OCI-LY1 (cell line): Measurements from ENCODE around the gene LPIN1.

ENCODE experiments used
- EZH2 ChIP-seq: fragments of 200-600 bp; sonication (generic), shearing (Covaris generic); IDR thresholded peaks from 2 replicates; pipeline ENCODE4 v1.8.0; 2017; ENCODE audit warnings: borderline replicate concordance, mixed run types, mild to moderate bottlenecking, antibody characterized with exemption, low read length, moderate library complexity, mixed read lengths
- TF ChIP-seq, protein P1 (sequence below): fragments of 200-600 bp; sonication (generic), shearing (Covaris generic); IDR thresholded peaks from 2 replicates; pipeline ENCODE4 v1.5.1; 2017; ENCODE audit warnings: mild to moderate bottlenecking, antibody characterized with exemption, low read length, moderate library complexity, mixed read lengths

DNA sequence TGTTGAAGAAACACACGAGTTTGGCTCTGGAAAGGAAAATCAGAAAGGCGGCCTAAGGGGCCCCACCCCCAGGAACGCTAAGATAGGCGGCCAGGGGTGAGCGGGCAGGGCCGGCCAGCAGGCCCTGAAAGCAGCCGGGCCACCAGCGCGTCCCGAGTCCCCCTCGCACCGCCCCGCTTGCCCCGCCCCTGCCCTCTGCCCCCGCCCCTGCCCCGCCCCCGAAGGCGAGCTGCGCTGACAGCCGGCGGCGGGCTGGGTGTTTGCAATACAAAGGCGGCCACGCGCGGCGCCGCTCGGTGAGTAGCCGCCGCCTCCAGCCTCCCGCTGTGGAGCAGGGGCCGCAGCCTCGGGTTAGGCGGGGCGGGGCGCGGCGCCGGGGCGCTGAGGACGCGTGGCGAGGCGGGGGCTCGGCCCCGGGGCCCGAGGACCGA lies at the start of gene LPIN1:
- TF ChIP-seq, protein P1, sequence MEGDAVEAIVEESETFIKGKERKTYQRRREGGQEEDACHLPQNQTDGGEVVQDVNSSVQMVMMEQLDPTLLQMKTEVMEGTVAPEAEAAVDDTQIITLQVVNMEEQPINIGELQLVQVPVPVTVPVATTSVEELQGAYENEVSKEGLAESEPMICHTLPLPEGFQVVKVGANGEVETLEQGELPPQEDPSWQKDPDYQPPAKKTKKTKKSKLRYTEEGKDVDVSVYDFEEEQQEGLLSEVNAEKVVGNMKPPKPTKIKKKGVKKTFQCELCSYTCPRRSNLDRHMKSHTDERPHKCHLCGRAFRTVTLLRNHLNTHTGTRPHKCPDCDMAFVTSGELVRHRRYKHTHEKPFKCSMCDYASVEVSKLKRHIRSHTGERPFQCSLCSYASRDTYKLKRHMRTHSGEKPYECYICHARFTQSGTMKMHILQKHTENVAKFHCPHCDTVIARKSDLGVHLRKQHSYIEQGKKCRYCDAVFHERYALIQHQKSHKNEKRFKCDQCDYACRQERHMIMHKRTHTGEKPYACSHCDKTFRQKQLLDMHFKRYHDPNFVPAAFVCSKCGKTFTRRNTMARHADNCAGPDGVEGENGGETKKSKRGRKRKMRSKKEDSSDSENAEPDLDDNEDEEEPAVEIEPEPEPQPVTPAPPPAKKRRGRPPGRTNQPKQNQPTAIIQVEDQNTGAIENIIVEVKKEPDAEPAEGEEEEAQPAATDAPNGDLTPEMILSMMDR: no peak
- TF ChIP-seq EZH2: no peak
